Stimulated activated CD8-positive, alpha-beta memory T cell treated with anti-CD3 and anti-CD28 coated beads, Interleukin-15, amount 100 ng/mL, for 4 hours (primary cell): ENCODE measurements around the gene COL19A1.
"Not testable (repeated sequence)": the region's sequence is repeated elsewhere in the genome, so short reads cannot be mapped to it uniquely, and the experiment has no call there.

ENCODE experiments used
- DNase-seq, 2 donors: peaks; one replicate each; pipeline ENCODE4 v3.0.0-alpha.2; 2020; ENCODE audit warnings: low read depth in 2 of 2

Gene COL19A1

GRCh38 chr6:69965974-69966373 lies 99.6 kb downstream of the COL19A1 start:
- not testable (repeated sequence) for DNase-seq

- DNase-seq, result no peak
Observed at GRCh38 chr6:69973138-69973537, 106.8 kb downstream of the COL19A1 start.

- DNase-seq, result no peak
Observed at GRCh38 chr6:69973763-69974162, 107.4 kb downstream of the COL19A1 start.

- DNase-seq, result no peak
Observed at GRCh38 chr6:69974193-69974592, 107.8 kb downstream of the COL19A1 start.

- no peak for DNase-seq
Observed at GRCh38 chr6:69976591-69977090, 110.3 kb downstream of the COL19A1 start.

GRCh38 chr6:69980624-69981023 lies 114.3 kb downstream of the COL19A1 start:
- no peak for DNase-seq

GRCh38 chr6:69984506-69984905 lies 118.2 kb downstream of the COL19A1 start:
- no peak for DNase-seq

- DNase-seq, result no peak
Observed at GRCh38 chr6:69985180-69985579, 118.8 kb downstream of the COL19A1 start.

- no peak for DNase-seq
Observed at GRCh38 chr6:69987550-69987949, 121.2 kb downstream of the COL19A1 start.

GRCh38 chr6:69988458-69989126 lies 122.2 kb downstream of the COL19A1 start:
- no peak for DNase-seq

GRCh38 chr6:69994251-69994650 lies 127.9 kb downstream of the COL19A1 start:
- no peak for DNase-seq

GRCh38 chr6:70008189-70008588 lies 141.8 kb downstream of the COL19A1 start:
- DNase-seq, result no peak

GRCh38 chr6:70010339-70010738 lies 144.0 kb downstream of the COL19A1 start:
- DNase-seq, result not testable (repeated sequence)

GRCh38 chr6:70023201-70023600 lies 156.8 kb downstream of the COL19A1 start:
- DNase-seq, result not testable (repeated sequence)

GRCh38 chr6:70028246-70028645 lies 161.9 kb downstream of the COL19A1 start:
- DNase-seq, result no peak

GRCh38 chr6:70028926-70029325 lies 162.6 kb downstream of the COL19A1 start:
- DNase-seq, result no peak

GRCh38 chr6:70033781-70034180 lies 167.4 kb downstream of the COL19A1 start:
- no peak for DNase-seq

GRCh38 chr6:70037445-70037844 lies 171.1 kb downstream of the COL19A1 start:
- no peak for DNase-seq

GRCh38 chr6:70040766-70041165 lies 174.4 kb downstream of the COL19A1 start:
- no peak for DNase-seq

- no peak for DNase-seq
Observed at GRCh38 chr6:70041411-70041810, 175.1 kb downstream of the COL19A1 start.

- no peak for DNase-seq
Observed at GRCh38 chr6:70045413-70045812, 179.1 kb downstream of the COL19A1 start.

- no peak for DNase-seq
Observed at GRCh38 chr6:70051197-70052124, 185.1 kb downstream of the COL19A1 start.
